HEK293 (cell line): Measurements from ENCODE around the gene ERCC5.

ENCODE experiments used
- ATF2 ChIP-seq: fragments of 450-650 bp; formaldehyde crosslinking; IDR thresholded peaks from 2 replicates; pipeline ENCODE4 v1.5.1; 2016; ENCODE audit warnings: missing biosample characterization, missing genetic modification characterization, low read depth
- CTCF ChIP-seq: fragments of 450-650 bp; formaldehyde crosslinking; IDR thresholded peaks from 2 replicates; pipeline ENCODE4 v1.5.1; 2016; ENCODE audit warnings: missing biosample characterization, missing genetic modification characterization
- GLIS1 ChIP-seq: fragments of 450-650 bp; formaldehyde crosslinking; IDR thresholded peaks from 2 replicates; pipeline ENCODE4 v1.5.1; 2016; ENCODE audit warnings: missing biosample characterization, missing genetic modification characterization
- KLF1 ChIP-seq: fragments of 450-650 bp; formaldehyde crosslinking; IDR thresholded peaks from 2 replicates; pipeline ENCODE4 v1.5.1; 2016; ENCODE audit warnings: missing biosample characterization, missing genetic modification characterization
- PRDM4 ChIP-seq: fragments of 450-650 bp; formaldehyde crosslinking; IDR thresholded peaks from 2 replicates; pipeline ENCODE4 v1.5.1; 2017; ENCODE audit warnings: missing biosample characterization, missing genetic modification characterization
- TRIM28 ChIP-seq: IDR thresholded peaks from 2 replicates; pipeline ENCODE4 v1.6.1; 2011; ENCODE audit warnings: low read length, control low read depth, borderline replicate concordance
- ZBTB21 ChIP-seq: fragments of 450-650 bp; formaldehyde crosslinking; IDR thresholded peaks from 2 replicates; pipeline ENCODE4 v1.5.1; 2017; ENCODE audit warnings: missing biosample characterization, missing genetic modification characterization
- ZBTB48 ChIP-seq: fragments of 450-650 bp; formaldehyde crosslinking; IDR thresholded peaks from 2 replicates; pipeline ENCODE4 v1.5.1; 2016; ENCODE audit warnings: missing biosample characterization, missing genetic modification characterization
- ZNF146 ChIP-seq: fragments of 450-650 bp; formaldehyde crosslinking; IDR thresholded peaks from 2 replicates; pipeline ENCODE4 v1.5.1; 2016; ENCODE audit warnings: missing biosample characterization, missing genetic modification characterization
- ZNF24 ChIP-seq: fragments of 450-650 bp; formaldehyde crosslinking; IDR thresholded peaks from 2 replicates; pipeline ENCODE4 v1.5.1; 2016; ENCODE audit warnings: missing biosample characterization, missing genetic modification characterization
- ZNF274 ChIP-seq, 2 experiments: fragments of 200-500 bp in 1 of 2; fragments of 450-650 bp in 1 of 2; sonication (Bioruptor generic) in 1 of 2; formaldehyde crosslinking in 1 of 2; IDR thresholded peaks; 2 replicates each; pipeline versions ENCODE4 v1.5.1 to v1.6.1; 2014 to 2016; ENCODE audit warnings: borderline replicate concordance in 1 of 2, inconsistent platforms in 1 of 2, low read length in 1 of 2, missing biosample characterization in 1 of 2, missing genetic modification characterization in 1 of 2
- ZNF302 ChIP-seq: fragments of 450-650 bp; formaldehyde crosslinking; IDR thresholded peaks from 2 replicates; pipeline ENCODE4 v1.5.1; 2016; ENCODE audit warnings: missing biosample characterization, missing genetic modification characterization, low read depth
- ZNF311 ChIP-seq: fragments of 450-650 bp; formaldehyde crosslinking; IDR thresholded peaks from 2 replicates; pipeline ENCODE4 v1.5.1; 2017; ENCODE audit warnings: missing biosample characterization, missing genetic modification characterization, borderline replicate concordance
- ZNF335 ChIP-seq: fragments of 450-650 bp; formaldehyde crosslinking; conservative IDR thresholded peaks from 2 replicates; pipeline ENCODE4 v1.5.1; 2016; ENCODE audit warnings: missing biosample characterization, missing genetic modification characterization
- ZNF416 ChIP-seq: fragments of 450-650 bp; formaldehyde crosslinking; IDR thresholded peaks from 2 replicates; pipeline ENCODE4 v1.5.1; 2016; ENCODE audit warnings: missing biosample characterization, missing genetic modification characterization
- ZNF501 ChIP-seq: fragments of 450-650 bp; formaldehyde crosslinking; IDR thresholded peaks from 2 replicates; pipeline ENCODE4 v1.5.1; 2016; ENCODE audit warnings: missing biosample characterization, missing genetic modification characterization
- ZNF585B ChIP-seq: fragments of 450-650 bp; formaldehyde crosslinking; IDR thresholded peaks from 2 replicates; pipeline ENCODE4 v1.5.1; 2016; ENCODE audit warnings: missing biosample characterization, missing genetic modification characterization
- ZNF610 ChIP-seq: fragments of 450-650 bp; formaldehyde crosslinking; IDR thresholded peaks from 2 replicates; pipeline ENCODE4 v1.5.1; 2016; ENCODE audit warnings: missing biosample characterization, missing genetic modification characterization, borderline replicate concordance
- ZNF624 ChIP-seq: fragments of 450-650 bp; formaldehyde crosslinking; IDR thresholded peaks from 2 replicates; pipeline ENCODE4 v1.5.1; 2017; ENCODE audit warnings: missing biosample characterization, missing genetic modification characterization
- ZNF629 ChIP-seq: fragments of 450-650 bp; formaldehyde crosslinking; IDR thresholded peaks from 2 replicates; pipeline ENCODE4 v1.5.1; 2017; ENCODE audit warnings: missing biosample characterization, missing genetic modification characterization
- ZNF670 ChIP-seq: fragments of 450-650 bp; formaldehyde crosslinking; IDR thresholded peaks from 2 replicates; pipeline ENCODE4 v1.5.1; 2016; ENCODE audit warnings: missing biosample characterization, missing genetic modification characterization, low read depth
- ZNF701 ChIP-seq: fragments of 450-650 bp; formaldehyde crosslinking; IDR thresholded peaks from 2 replicates; pipeline ENCODE4 v1.5.1; 2016; ENCODE audit warnings: missing biosample characterization, missing genetic modification characterization
- ZNF776 ChIP-seq: fragments of 450-650 bp; formaldehyde crosslinking; IDR thresholded peaks from 2 replicates; pipeline ENCODE4 v1.5.0; 2017; ENCODE audit warnings: missing biosample characterization, missing genetic modification characterization, borderline replicate concordance
- ZNF843 ChIP-seq: fragments of 450-650 bp; formaldehyde crosslinking; IDR thresholded peaks from 2 replicates; pipeline ENCODE4 v1.5.1; 2016; ENCODE audit warnings: missing biosample characterization, missing genetic modification characterization
- ZXDB ChIP-seq: fragments of 450-650 bp; formaldehyde crosslinking; IDR thresholded peaks from 2 replicates; pipeline ENCODE4 v1.5.1; 2016; ENCODE audit warnings: missing biosample characterization, missing genetic modification characterization
- TF ChIP-seq, protein P1 (sequence below): fragments of 450-650 bp; formaldehyde crosslinking; IDR thresholded peaks from 2 replicates; pipeline ENCODE4 v1.5.1; 2016; ENCODE audit warnings: missing biosample characterization, missing genetic modification characterization
- TF ChIP-seq, protein P2 (sequence below): fragments of 450-650 bp; formaldehyde crosslinking; conservative IDR thresholded peaks from 2 replicates; pipeline ENCODE4 v1.5.1; 2016; ENCODE audit warnings: low read depth, missing biosample characterization, missing genetic modification characterization

The ERCC5 gene

GRCh38 chr13:102798581-102799425, 47.0 kb upstream of the ERCC5 start, which contains the start of the genes BIVM and POGLUT2 (continued):
- no peak for TF ChIP-seq ZNF776 (tag by site-specific recombination)
- TF ChIP-seq ZNF335: peak; percentile 95
- TF ChIP-seq ZXDB (tag by site-specific recombination): peak; percentile 16; the same call in 1 of the 2 replicates
- no peak for TF ChIP-seq PRDM4
- TF ChIP-seq ZNF624 (tag by site-specific recombination): no peak
- TF ChIP-seq, protein P1, sequence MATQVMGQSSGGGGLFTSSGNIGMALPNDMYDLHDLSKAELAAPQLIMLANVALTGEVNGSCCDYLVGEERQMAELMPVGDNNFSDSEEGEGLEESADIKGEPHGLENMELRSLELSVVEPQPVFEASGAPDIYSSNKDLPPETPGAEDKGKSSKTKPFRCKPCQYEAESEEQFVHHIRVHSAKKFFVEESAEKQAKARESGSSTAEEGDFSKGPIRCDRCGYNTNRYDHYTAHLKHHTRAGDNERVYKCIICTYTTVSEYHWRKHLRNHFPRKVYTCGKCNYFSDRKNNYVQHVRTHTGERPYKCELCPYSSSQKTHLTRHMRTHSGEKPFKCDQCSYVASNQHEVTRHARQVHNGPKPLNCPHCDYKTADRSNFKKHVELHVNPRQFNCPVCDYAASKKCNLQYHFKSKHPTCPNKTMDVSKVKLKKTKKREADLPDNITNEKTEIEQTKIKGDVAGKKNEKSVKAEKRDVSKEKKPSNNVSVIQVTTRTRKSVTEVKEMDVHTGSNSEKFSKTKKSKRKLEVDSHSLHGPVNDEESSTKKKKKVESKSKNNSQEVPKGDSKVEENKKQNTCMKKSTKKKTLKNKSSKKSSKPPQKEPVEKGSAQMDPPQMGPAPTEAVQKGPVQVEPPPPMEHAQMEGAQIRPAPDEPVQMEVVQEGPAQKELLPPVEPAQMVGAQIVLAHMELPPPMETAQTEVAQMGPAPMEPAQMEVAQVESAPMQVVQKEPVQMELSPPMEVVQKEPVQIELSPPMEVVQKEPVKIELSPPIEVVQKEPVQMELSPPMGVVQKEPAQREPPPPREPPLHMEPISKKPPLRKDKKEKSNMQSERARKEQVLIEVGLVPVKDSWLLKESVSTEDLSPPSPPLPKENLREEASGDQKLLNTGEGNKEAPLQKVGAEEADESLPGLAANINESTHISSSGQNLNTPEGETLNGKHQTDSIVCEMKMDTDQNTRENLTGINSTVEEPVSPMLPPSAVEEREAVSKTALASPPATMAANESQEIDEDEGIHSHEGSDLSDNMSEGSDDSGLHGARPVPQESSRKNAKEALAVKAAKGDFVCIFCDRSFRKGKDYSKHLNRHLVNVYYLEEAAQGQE (tag by site-specific recombination): no peak
- no peak for TF ChIP-seq ZNF610 (tag by site-specific recombination)
- TF ChIP-seq KLF1 (tag by site-specific recombination): no peak
- TF ChIP-seq TRIM28: no peak
- peak; percentile 23; the same call in 1 of the 2 replicates for TF ChIP-seq ZNF629 (tag by site-specific recombination)
- no peak for TF ChIP-seq ZBTB21 (tag by site-specific recombination)
- TF ChIP-seq, protein P2, sequence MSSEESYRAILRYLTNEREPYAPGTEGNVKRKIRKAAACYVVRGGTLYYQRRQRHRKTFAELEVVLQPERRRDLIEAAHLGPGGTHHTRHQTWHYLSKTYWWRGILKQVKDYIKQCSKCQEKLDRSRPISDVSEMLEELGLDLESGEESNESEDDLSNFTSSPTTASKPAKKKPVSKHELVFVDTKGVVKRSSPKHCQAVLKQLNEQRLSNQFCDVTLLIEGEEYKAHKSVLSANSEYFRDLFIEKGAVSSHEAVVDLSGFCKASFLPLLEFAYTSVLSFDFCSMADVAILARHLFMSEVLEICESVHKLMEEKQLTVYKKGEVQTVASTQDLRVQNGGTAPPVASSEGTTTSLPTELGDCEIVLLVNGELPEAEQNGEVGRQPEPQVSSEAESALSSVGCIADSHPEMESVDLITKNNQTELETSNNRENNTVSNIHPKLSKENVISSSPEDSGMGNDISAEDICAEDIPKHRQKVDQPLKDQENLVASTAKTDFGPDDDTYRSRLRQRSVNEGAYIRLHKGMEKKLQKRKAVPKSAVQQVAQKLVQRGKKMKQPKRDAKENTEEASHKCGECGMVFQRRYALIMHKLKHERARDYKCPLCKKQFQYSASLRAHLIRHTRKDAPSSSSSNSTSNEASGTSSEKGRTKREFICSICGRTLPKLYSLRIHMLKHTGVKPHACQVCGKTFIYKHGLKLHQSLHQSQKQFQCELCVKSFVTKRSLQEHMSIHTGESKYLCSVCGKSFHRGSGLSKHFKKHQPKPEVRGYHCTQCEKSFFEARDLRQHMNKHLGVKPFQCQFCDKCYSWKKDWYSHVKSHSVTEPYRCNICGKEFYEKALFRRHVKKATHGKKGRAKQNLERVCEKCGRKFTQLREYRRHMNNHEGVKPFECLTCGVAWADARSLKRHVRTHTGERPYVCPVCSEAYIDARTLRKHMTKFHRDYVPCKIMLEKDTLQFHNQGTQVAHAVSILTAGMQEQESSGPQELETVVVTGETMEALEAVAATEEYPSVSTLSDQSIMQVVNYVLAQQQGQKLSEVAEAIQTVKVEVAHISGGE: no peak; the same call in 1 of the 2 replicates
- no peak for TF ChIP-seq ZNF302 (tag by site-specific recombination)
- no peak for TF ChIP-seq ZNF146 (tag by site-specific recombination)
- no peak for TF ChIP-seq CTCF (tag by site-specific recombination)
- TF ChIP-seq ZNF701 (tag by site-specific recombination): no peak
- TF ChIP-seq ZNF670 (tag by site-specific recombination): no peak
- no peak for TF ChIP-seq ZNF585B (tag by site-specific recombination)
- no peak for TF ChIP-seq ZNF311
- peak; percentile 81 for TF ChIP-seq ZNF501
- no peak for TF ChIP-seq ZNF274 (IDR thresholded peaks at IDR 0.05; ENCODE audit: low read length)
- TF ChIP-seq ZNF274 (tag by site-specific recombination; IDR thresholded peaks at IDR 0.05; ENCODE audit: borderline replicate concordance): no peak
- no peak for TF ChIP-seq ZBTB48 (tag by site-specific recombination)
- 0 out of 2 replicates have a peak, but pooled peaks have one; percentile 27 for TF ChIP-seq ZNF24 (tag by site-specific recombination)
- no peak for TF ChIP-seq GLIS1 (tag by site-specific recombination)
- TF ChIP-seq ATF2 (tag by site-specific recombination): no peak
- no peak for TF ChIP-seq ZNF843 (tag by site-specific recombination)
- TF ChIP-seq ZNF416 (tag by site-specific recombination): no peak
